ENCODE data around the gene IFITM2.
"Not testable (repeated sequence)": the region's sequence is repeated elsewhere in the genome, so short reads cannot be mapped to it uniquely, and the experiment has no call there.

The IFITM2 gene

GRCh38 chr11:284105-285020 is 23.3 kb upstream of the IFITM2 start:
- DNase-seq (ENCODE audit: low read depth): no peak

GRCh38 chr11:285021-285893 is 22.4 kb upstream of the IFITM2 start:
- no peak overlapping the region for H3K4me3 ChIP-seq (ENCODE audit: low read depth, low read length)
- no peak for DNase-seq (ENCODE audit: low read depth)
- TF ChIP-seq MAX (IDR thresholded peaks at IDR 0.05; ENCODE audit: low read depth, low read length): no peak
- no peak for TF ChIP-seq POLR2A (IDR thresholded peaks at IDR 0.05; ENCODE audit: extremely low read depth, insufficient read length)
- TF ChIP-seq CTCF (IDR thresholded peaks at IDR 0.05; ENCODE audit: low read depth, low read length): no peak
- no peak for TF ChIP-seq MYC (IDR thresholded peaks at IDR 0.05; ENCODE audit: low read depth, low read length)

More at GRCh38 chr11:284105-285020, 23.3 kb upstream of the IFITM2 start:
- no peak for TF ChIP-seq MYC (IDR thresholded peaks at IDR 0.05; ENCODE audit: low read depth, low read length)
- TF ChIP-seq MAX (IDR thresholded peaks at IDR 0.05; ENCODE audit: low read depth, low read length): no peak
- no peak for TF ChIP-seq POLR2A (IDR thresholded peaks at IDR 0.05; ENCODE audit: extremely low read depth, insufficient read length)
- TF ChIP-seq CTCF (IDR thresholded peaks at IDR 0.05; ENCODE audit: low read depth, low read length): no peak
- no peak overlapping the region for H3K4me3 ChIP-seq (ENCODE audit: low read depth, low read length)

GRCh38 chr11:285894-286220 is 21.8 kb upstream of the IFITM2 start:
- no peak overlapping the region for H3K4me3 ChIP-seq (ENCODE audit: low read depth, low read length)
- no peak for DNase-seq (ENCODE audit: low read depth)
- TF ChIP-seq POLR2A (IDR thresholded peaks at IDR 0.05; ENCODE audit: extremely low read depth, insufficient read length) (no peak), MAX (IDR thresholded peaks at IDR 0.05; ENCODE audit: low read depth, low read length) (no peak), CTCF (IDR thresholded peaks at IDR 0.05; ENCODE audit: low read depth, low read length) (no peak), MYC (IDR thresholded peaks at IDR 0.05; ENCODE audit: low read depth, low read length) (no peak)

- DNase-seq (ENCODE audit: low read depth); H3K4me3 ChIP-seq (ENCODE audit: low read depth, low read length): not testable (repeated sequence)
These were observed 20.4 kb upstream of the IFITM2 start for GRCh38 chr11:286977-287820.

GRCh38 chr11:287821-288477 is 19.7 kb upstream of the IFITM2 start:
- H3K4me3 ChIP-seq (ENCODE audit: low read depth, low read length): peak overlapping the region; percentile 52
- TF ChIP-seq POLR2A (IDR thresholded peaks at IDR 0.05; ENCODE audit: extremely low read depth, insufficient read length): no peak
- no peak for TF ChIP-seq MAX (IDR thresholded peaks at IDR 0.05; ENCODE audit: low read depth, low read length)
- no peak for TF ChIP-seq MYC (IDR thresholded peaks at IDR 0.05; ENCODE audit: low read depth, low read length)
- TF ChIP-seq CTCF (IDR thresholded peaks at IDR 0.05; ENCODE audit: low read depth, low read length): no peak
- no peak for DNase-seq (ENCODE audit: low read depth)
